Sciatic nerve (tissue), 2 donors: Measurements from ENCODE around the gene RGMA. TPM values are rescaled to one million over a fixed set of nuclear protein-coding genes. Genes with fewer than 3 reads are reported as not detected.
A peak's percentile ranks its signal among the peaks of the same experiment; 100 is the strongest.

Source experiments
- ATAC-seq: fragments of 200-7000 bp; cut with Tn5 transposase; one replicate; pipeline ENCODE4 v1.9.1; 2020; ENCODE audit warnings: mild to moderate bottlenecking, moderate library complexity
- DNase-seq: peaks from one replicate; pipeline ENCODE4 v3.0.0-alpha.2; 2020; ENCODE audit warnings: low spot score
- intact Hi-C: fragments of 100-400 bp; cut with DNase I; formaldehyde crosslinking; loops from one replicate; pipeline ENCODE4 v1.14.2; 2022
- total RNA-seq: library from RNA; stranded (reverse); fragmentation: NEBNext Ultra II Directional; extraction: Animal tissue kit (Norgen Biotek cat#: 25700); gene quantifications from one replicate; pipeline ENCODE4 v1.2.1, GENCODE V29; 2021
- donor health status: DM: no; HTN: no; CAD: no.
- donor health status: DM: no; HTN: no; CAD: no.

The RGMA gene
- total RNA-seq = 47.1 TPM

DNA sequence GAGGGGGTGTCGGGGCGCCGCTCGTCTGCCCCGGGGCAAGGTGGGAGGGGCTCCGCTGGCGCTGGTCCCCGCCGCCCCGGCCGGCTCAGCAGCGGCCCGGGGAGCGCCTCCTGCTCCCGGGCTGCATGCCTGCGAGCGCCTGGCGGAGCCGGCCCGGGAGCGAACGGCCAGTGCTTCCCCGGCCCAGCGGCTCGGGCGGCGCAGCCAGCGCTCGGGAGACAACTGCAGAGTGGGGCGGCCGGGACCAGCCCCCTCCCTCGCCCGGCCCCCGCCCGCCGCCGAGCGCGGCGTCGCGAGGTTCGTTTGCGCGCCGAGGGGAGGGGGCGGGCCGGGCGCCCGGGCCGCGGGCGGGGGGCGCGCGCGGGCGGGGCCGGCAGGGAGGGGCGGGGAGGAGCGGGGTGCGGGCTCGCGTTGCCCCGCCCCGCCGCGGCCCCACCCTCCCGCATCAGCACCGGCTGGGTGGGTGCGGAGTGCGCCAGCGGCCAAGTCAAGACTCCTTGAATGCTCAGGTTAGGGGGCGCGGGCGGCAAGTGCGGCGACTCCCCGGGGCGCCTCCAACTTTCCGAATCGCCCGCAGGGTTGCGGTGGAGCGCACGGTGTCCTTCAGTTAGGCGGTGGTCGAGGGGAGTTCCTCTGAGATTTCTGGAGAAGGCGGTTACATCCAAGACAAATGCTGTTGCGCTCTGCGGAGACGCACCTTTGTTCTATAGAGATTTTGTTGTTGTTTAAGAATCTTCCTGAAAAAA is at the start of gene RGMA:
RGMA (minus strand) TSS at position 231 of the 746 bp plus-strand sequence. CDS start 279 bp downstream, outside the sequence.
- ATAC-seq (peak; percentile 75), DNase-seq (peak; percentile 76)
- intact Hi-C loops = no loop called here

DNA sequence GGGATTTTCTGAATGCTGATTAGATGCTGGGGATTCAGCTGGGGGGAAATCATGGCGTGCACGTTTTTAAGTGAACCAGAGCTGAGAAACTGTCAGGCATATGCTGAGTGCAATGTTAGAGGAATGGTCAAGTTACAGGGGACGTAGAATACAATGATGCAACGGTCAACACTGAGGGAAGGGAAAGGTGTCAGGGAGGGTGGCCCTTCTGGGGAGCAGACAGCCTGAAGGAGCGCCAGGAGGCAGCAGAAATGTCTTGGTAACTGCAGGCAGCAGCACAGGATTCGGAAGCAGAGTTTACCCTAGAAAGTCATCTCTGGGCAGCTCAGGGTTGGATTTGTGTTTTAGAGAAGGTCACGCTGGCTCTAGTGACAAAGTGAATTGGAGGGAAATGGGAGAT is 47.6 kb upstream of the RGMA start:
- DNase-seq = no peak
- intact Hi-C loops = no loop called here

DNA sequence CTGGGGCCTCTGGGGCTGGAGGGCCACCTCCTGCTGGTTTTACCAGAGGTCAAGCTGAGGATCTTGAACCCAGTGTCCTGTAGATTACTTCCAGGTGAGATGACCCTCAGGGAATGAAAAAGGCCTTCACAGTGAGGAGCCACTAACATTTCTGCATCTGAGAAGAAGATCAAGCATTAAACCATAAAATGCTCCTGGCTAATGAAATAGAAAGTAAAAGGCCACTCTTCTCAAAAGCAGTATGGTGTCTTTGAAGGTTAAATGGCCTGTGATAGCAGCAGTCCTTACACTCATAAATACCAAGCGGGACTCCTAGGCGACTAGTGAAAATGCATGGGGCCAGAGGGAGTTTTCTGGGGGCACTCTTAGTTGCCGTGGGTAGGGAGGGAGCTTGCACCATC is 47.0 kb upstream of the RGMA start:
- no peak for DNase-seq
- no peak for ATAC-seq
- intact Hi-C loops = no loop called here

More for the DNA sequence above, 47.6 kb upstream of the RGMA start:
- no peak for ATAC-seq

DNA sequence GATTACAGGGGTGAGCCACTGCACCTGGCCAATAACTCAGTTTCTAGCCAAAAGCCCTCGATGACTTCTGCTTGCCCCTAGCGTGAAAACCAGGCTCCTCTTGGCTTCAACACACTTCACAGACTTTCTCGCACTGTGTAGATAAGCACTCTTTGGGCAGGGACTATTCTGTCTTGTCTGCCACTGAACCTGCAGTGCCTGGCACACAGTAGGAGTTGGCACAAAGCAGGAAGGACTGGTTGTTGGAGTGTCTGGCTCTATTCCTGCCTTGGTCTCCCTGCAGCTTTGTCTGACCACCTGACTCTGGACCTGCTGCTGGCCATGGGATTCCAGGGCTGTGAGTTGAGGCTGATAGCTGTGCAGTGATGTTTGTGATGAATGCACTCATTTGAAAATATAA is 46.4 kb upstream of the RGMA start:
- intact Hi-C loops = no loop called here
- ATAC-seq (no peak), DNase-seq (no peak)

- intact Hi-C loops = no loop called here
- ATAC-seq (no peak), DNase-seq (no peak)
Observed at GRCh38 chr15:93131485-93132095, 42.6 kb upstream of the RGMA start.

- ATAC-seq (no peak), DNase-seq (no peak)
- intact Hi-C loops = no loop called here
Observed at GRCh38 chr15:93129702-93130488, 40.9 kb upstream of the RGMA start.

DNA sequence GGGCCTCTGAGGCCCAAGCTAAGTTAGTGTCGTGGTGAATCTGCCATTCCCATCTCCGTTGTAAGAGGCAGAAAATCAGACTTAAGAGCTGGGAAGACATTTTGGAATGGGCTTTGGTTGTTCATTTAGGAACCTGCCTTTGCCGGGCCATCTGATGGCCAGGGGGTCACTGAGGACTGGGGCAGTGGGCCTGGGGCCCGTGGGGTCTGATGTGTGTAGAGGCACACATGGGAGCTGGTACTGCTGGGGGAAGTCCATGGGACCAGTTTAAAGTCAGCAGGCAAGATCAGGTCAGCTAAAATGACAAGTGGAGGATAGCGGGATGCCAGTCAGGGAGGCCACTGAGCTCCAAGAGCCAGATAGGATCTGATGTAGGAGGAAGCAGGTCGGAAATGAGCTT is 38.3 kb upstream of the RGMA start:
- intact Hi-C loops = no loop called here
- DNase-seq (no peak), ATAC-seq (no peak)

GRCh38 chr15:93126599-93126998 is 37.6 kb upstream of the RGMA start:
- ATAC-seq = peak; percentile 87

GRCh38 chr15:93126148-93126547 is 37.1 kb upstream of the RGMA start:
- DNase-seq (no peak), ATAC-seq (no peak)
- intact Hi-C loops = no loop called here

More at GRCh38 chr15:93126599-93126998, 37.6 kb upstream of the RGMA start:
- intact Hi-C loops = no loop called here
- DNase-seq = peak; percentile 80

- DNase-seq (no peak), ATAC-seq (no peak)
- intact Hi-C loops = no loop called here
Observed at GRCh38 chr15:93124126-93124525, 35.1 kb upstream of the RGMA start.

DNA sequence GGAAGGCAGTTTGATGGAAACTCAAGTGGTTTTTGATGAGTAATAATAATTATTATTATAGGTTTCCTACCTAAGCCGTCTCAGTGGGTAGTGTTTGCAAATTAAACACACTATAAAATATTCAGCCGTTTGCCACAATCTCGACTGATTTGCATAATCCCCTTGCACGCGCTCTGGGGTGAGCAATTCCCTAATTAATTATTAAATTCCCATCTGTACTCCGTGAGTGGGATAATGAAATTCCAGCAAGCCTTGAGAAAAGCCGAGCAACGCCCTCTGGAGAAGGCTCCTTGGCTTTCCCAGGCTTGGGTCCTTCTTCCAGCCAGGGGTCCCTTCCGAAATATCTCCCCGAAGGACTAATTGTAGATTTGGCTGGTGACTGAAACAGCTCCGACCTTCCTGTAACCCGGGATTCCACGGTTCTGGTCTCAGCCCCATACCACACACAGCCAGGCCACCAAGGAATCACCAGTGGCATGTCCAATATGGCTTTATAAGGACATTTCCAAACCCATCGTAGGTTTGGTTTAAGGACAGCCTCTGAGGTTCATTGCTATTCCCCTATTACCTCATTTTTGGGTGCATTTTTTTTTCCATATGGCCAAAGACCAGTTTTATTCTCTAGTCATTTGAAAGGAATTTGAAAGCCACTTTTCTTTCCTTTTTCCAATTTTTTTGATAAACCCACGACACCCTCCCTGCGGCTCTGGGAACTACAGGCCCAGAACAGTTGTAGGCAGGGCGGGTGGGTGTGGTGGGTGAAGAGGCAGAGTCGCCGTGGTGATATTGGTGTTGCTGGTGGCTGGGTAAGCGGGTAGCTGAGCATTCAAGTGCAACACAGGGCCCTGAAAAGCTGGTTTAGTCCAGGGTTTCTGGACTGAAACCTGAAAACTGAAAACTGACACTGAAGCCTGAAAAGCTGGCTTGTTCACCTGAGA is 33.2 kb upstream of the RGMA start:
- no peak for DNase-seq
- intact Hi-C loops = no loop called here
- ATAC-seq = peak; percentile 81

DNA sequence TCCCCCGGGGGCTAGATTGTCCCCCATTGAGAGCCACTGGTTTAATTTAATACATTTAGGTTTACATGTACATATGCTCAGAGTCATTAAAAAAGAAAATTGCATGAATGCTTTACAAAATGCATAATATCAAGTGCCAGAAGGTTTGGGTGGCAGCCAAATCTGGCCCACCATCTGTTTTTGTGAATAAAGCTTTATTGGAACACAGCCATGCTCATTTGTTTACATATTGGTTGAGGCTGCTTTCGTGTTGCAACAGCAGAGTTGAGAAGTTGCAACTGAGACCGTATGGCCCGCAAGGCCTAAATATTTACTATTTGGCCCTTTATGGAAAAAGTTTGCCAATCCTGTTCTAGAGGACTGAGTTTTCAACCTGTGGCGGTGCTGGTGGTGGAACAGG is 32.1 kb upstream of the RGMA start:
- no peak for DNase-seq
- no peak for ATAC-seq
- intact Hi-C loops = no loop called here

GRCh38 chr15:93118904-93119303 is 29.9 kb upstream of the RGMA start:
- ATAC-seq (no peak), DNase-seq (no peak)
- intact Hi-C loops = no loop called here

DNA sequence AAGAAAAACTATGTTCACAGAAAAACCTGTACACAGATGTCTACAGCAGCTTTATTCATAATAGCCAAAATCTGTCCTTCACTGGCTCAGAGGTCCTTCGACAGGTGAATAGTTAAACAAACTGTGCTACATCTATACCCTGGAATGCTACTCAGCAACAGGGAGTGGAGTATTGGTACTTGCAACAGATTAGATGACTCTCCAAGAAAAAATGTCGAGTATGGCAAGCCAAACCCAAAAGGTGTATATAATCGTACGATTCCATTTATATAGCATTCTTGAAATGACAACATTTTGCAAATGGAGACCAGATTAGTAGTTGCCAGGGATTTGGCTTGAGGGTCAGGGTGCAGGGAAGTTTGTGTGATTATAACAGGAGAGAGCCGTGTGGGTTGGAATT is 22.4 kb upstream of the RGMA start:
- DNase-seq (no peak), ATAC-seq (no peak)
- intact Hi-C loops = no loop called here

GRCh38 chr15:93110502-93111040 is 21.6 kb upstream of the RGMA start:
- ATAC-seq = no peak
- intact Hi-C loops = no loop called here
- DNase-seq = no peak

GRCh38 chr15:93109336-93110102 is 20.5 kb upstream of the RGMA start:
- ATAC-seq (no peak), DNase-seq (no peak)
- intact Hi-C loops = no loop called here

- DNase-seq (no peak), ATAC-seq (no peak)
- intact Hi-C loops = no loop called here
Observed at GRCh38 chr15:93107646-93108045, 18.6 kb upstream of the RGMA start.

GRCh38 chr15:93105485-93105884 is 16.5 kb upstream of the RGMA start:
- no peak for ATAC-seq
- intact Hi-C loops = no loop called here
- DNase-seq = no peak
